ENCODE results near the gene CRIP2. TPM values are rescaled to one million over a fixed set of nuclear protein-coding genes. Genes with fewer than 3 reads are reported as not detected.

Gene CRIP2
- total and polyA plus RNA-seq, 2 experiments from 2014 or later, result 3.4 to 9.6 TPM

DNA sequence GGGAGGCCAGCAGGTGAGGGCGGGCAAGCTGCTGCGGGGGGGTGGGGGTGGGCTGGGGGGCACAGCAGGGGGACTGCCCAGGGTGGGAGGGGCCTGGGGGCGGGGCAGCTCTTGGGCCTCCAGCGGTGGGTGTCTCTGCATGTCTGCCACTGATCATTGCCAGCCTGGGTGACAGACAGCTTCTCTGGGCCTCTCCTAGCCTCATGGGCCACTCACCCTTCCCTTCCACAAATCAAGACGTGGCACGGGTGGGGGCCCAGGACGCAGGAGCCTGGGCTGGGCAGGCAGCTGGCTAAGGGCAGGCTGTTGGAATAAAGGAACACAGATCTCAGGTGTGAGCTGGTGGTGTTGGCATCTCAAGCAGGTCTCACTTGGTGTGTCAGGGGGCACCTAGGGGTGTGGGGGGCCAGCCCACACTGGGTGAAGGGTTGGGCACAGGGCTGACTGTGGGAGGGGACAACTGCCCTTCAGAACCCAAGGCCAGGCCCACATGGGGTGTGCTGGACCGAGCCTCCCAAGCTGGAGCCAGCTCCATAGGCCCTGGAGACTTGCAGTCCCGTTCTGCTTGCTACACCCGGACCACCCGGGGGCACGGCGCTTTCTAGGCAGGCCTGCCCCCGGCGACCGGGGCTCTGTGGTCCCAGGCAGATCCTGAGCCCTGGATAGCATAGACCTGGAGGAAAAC lies 19.4 kb downstream of the CRIP2 start:
- Histone ChIP-seq H3K79me2 (replicated peaks; ENCODE audit: insufficient read depth) (no peaks in the 10 kb centered on the region), H2AFZ (no peak overlapping the region), H4K20me1 (replicated peaks; ENCODE audit: insufficient read depth) (no peaks in the 10 kb centered on the region), H3K9me2 (ENCODE audit: insufficient read depth) (peaks cover 3% of the 10 kb centered on the region; the same call in 1 of the 2 replicates), H3K27ac (ENCODE audit: low read depth) (no peak overlapping the region), H3K4me3 (no peak overlapping the region), H3F3A (replicated peaks; ENCODE audit: low read depth) (peaks cover 4% of the 10 kb centered on the region; the same call in 1 of the 2 replicates), H3K27me3 (ENCODE audit: insufficient read depth) (peaks cover 11% of the 10 kb centered on the region), H3K4me2 (no peak overlapping the region), H3K4me1 (ENCODE audit: insufficient read depth) (peaks cover 4% of the 10 kb centered on the region; the same call in 1 of the 2 replicates), H3K36me3 (ENCODE audit: insufficient read depth) (no peaks in the 10 kb centered on the region)
- Mint-ChIP-seq H3K27me3 (ENCODE audit: insufficient read depth, low read depth, poor library complexity) (peaks cover 19% of the 10 kb centered on the region), H3K27ac (no peak overlapping the region), H3K4me3 (no peak overlapping the region), H3K36me3 (ENCODE audit: low read depth) (no peaks in the 10 kb centered on the region), H3K4me1 (peaks cover 5% of the 10 kb centered on the region; the same call in 2 of the 3 replicates), H3K9me3 (peaks cover 6% of the 10 kb centered on the region; the same call in 2 of the 3 replicates)
- no peak for ATAC-seq
- TF ChIP-seq CTCF (conservative IDR thresholded peaks at IDR 0.05; ENCODE audit: low read depth in 2 of 2) (no peak), NANOG (IDR thresholded peaks at IDR 0.05; ENCODE audit: borderline replicate concordance) (no peak), EZH2 (IDR thresholded peaks at IDR 0.05; ENCODE audit: low read depth, unreplicated experiment) (no peak), EZH2phosphoT487 (IDR thresholded peaks at IDR 0.05; ENCODE audit: unreplicated experiment) (no peak), JUNB (IDR thresholded peaks at IDR 0.05; ENCODE audit: unreplicated experiment) (no peak), ETS1 (IDR thresholded peaks at IDR 0.05) (no peak), ZNF331 (CRISPR knock-in tag; IDR thresholded peaks at IDR 0.05; ENCODE audit: low read depth) (no peak)
- TF ChIP-seq, protein P1, sequence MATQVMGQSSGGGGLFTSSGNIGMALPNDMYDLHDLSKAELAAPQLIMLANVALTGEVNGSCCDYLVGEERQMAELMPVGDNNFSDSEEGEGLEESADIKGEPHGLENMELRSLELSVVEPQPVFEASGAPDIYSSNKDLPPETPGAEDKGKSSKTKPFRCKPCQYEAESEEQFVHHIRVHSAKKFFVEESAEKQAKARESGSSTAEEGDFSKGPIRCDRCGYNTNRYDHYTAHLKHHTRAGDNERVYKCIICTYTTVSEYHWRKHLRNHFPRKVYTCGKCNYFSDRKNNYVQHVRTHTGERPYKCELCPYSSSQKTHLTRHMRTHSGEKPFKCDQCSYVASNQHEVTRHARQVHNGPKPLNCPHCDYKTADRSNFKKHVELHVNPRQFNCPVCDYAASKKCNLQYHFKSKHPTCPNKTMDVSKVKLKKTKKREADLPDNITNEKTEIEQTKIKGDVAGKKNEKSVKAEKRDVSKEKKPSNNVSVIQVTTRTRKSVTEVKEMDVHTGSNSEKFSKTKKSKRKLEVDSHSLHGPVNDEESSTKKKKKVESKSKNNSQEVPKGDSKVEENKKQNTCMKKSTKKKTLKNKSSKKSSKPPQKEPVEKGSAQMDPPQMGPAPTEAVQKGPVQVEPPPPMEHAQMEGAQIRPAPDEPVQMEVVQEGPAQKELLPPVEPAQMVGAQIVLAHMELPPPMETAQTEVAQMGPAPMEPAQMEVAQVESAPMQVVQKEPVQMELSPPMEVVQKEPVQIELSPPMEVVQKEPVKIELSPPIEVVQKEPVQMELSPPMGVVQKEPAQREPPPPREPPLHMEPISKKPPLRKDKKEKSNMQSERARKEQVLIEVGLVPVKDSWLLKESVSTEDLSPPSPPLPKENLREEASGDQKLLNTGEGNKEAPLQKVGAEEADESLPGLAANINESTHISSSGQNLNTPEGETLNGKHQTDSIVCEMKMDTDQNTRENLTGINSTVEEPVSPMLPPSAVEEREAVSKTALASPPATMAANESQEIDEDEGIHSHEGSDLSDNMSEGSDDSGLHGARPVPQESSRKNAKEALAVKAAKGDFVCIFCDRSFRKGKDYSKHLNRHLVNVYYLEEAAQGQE (IDR thresholded peaks at IDR 0.05; ENCODE audit: unreplicated experiment), result no peak
- TF ChIP-seq, protein P2, sequence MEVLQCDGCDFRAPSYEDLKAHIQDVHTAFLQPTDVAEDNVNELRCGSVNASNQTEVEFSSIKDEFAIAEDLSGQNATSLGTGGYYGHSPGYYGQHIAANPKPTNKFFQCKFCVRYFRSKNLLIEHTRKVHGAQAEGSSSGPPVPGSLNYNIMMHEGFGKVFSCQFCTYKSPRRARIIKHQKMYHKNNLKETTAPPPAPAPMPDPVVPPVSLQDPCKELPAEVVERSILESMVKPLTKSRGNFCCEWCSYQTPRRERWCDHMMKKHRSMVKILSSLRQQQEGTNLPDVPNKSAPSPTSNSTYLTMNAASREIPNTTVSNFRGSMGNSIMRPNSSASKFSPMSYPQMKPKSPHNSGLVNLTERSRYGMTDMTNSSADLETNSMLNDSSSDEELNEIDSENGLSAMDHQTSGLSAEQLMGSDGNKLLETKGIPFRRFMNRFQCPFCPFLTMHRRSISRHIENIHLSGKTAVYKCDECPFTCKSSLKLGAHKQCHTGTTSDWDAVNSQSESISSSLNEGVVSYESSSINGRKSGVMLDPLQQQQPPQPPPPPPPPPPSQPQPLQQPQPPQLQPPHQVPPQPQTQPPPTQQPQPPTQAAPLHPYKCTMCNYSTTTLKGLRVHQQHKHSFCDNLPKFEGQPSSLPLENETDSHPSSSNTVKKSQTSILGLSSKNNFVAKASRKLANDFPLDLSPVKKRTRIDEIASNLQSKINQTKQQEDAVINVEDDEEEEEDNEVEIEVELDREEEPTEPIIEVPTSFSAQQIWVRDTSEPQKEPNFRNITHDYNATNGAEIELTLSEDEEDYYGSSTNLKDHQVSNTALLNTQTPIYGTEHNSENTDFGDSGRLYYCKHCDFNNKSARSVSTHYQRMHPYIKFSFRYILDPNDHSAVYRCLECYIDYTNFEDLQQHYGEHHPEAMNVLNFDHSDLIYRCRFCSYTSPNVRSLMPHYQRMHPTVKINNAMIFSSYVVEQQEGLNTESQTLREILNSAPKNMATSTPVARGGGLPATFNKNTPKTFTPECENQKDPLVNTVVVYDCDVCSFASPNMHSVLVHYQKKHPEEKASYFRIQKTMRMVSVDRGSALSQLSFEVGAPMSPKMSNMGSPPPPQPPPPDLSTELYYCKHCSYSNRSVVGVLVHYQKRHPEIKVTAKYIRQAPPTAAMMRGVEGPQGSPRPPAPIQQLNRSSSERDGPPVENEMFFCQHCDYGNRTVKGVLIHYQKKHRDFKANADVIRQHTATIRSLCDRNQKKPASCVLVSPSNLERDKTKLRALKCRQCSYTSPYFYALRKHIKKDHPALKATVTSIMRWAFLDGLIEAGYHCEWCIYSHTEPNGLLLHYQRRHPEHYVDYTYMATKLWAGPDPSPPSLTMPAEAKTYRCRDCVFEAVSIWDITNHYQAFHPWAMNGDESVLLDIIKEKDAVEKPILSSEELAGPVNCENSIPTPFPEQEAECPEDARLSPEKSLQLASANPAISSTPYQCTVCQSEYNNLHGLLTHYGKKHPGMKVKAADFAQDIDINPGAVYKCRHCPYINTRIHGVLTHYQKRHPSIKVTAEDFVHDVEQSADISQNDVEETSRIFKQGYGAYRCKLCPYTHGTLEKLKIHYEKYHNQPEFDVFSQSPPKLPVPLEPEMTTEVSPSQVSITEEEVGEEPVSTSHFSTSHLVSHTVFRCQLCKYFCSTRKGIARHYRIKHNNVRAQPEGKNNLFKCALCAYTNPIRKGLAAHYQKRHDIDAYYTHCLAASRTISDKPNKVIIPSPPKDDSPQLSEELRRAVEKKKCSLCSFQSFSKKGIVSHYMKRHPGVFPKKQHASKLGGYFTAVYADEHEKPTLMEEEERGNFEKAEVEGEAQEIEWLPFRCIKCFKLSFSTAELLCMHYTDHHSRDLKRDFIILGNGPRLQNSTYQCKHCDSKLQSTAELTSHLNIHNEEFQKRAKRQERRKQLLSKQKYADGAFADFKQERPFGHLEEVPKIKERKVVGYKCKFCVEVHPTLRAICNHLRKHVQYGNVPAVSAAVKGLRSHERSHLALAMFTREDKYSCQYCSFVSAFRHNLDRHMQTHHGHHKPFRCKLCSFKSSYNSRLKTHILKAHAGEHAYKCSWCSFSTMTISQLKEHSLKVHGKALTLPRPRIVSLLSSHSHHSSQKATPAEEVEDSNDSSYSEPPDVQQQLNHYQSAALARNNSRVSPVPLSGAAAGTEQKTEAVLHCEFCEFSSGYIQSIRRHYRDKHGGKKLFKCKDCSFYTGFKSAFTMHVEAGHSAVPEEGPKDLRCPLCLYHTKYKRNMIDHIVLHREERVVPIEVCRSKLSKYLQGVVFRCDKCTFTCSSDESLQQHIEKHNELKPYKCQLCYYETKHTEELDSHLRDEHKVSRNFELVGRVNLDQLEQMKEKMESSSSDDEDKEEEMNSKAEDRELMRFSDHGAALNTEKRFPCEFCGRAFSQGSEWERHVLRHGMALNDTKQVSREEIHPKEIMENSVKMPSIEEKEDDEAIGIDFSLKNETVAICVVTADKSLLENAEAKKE (CRISPR knock-in tag; IDR thresholded peaks at IDR 0.05), result no peak
- DNase-seq (ENCODE audit: low spot score), result no peak

Measured in GM23338 (cell line).